Measurements from ENCODE around the gene FAM156B.
"Not testable (repeated sequence)": the region's sequence is repeated elsewhere in the genome, so short reads cannot be mapped to it uniquely, and the experiment has no call there.

The FAM156B gene

DNA sequence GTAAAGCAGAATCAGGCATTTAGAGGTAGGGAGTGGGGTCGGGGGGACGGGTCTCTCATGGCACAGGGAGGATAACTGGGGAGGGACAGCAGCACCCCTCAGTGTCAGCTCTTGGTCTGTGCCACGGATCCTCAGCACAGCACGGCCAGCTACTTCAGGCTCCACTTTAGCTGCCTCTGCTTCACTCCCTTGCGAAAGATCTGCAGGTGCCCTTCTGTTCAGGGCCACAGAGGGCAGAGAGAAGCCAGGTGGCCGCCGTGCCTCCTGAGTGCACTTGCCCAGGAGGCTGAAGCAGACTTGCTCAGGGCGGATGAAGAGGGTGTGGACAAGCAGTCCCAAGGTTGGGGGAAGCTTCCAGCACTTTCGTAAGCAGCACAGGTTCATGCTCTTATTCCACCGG lies 9.7 kb upstream of the FAM156B start:
- H3K9me3 ChIP-seq (ENCODE audit: control insufficient read depth, insufficient read depth, low read length); H3K4me3 ChIP-seq (ENCODE audit: low read length); H3K27ac ChIP-seq (ENCODE audit: low read length); H3K36me3 ChIP-seq (ENCODE audit: control insufficient read depth, insufficient read depth, low read length); H3K27me3 ChIP-seq (ENCODE audit: control insufficient read depth, insufficient read depth, low read length); H3K4me1 ChIP-seq (ENCODE audit: control insufficient read depth, insufficient read depth, low read length); DNase-seq (ENCODE audit: low read depth, low spot score): not testable (repeated sequence)
- WGBS (ENCODE audit: insufficient coverage, insufficient read length), result no CpG with 5 or more reads among the region's 10 CpGs

DNA sequence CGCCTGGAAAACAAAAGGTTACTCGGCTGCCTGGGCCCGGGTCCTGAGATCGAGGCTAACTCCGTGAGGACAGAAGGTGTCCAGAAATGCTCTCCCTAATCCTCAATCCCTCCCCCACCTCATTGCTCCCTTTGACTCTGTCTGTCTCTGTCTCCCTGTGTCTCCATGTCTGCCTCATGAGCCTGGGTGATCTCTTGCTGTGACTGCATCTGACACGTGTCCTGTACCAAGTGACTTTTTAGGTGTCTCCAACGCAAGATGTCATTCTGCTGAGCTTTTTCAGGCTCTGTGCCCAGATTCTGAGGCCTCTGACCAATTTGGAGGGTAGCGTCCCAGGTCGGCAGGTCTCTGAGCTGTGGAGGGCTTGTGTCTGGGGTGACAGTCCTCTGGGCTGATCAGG lies 9.0 kb upstream of the FAM156B start:
- H3K4me3 ChIP-seq (ENCODE audit: low read length); H3K9me3 ChIP-seq (ENCODE audit: control insufficient read depth, insufficient read depth, low read length); H3K36me3 ChIP-seq (ENCODE audit: control insufficient read depth, insufficient read depth, low read length); H3K4me1 ChIP-seq (ENCODE audit: control insufficient read depth, insufficient read depth, low read length); DNase-seq (ENCODE audit: low read depth, low spot score); H3K27me3 ChIP-seq (ENCODE audit: control insufficient read depth, insufficient read depth, low read length); H3K27ac ChIP-seq (ENCODE audit: low read length): not testable (repeated sequence)
- no CpG with 5 or more reads among the region's 9 CpGs for WGBS (ENCODE audit: insufficient coverage, insufficient read length)

DNA sequence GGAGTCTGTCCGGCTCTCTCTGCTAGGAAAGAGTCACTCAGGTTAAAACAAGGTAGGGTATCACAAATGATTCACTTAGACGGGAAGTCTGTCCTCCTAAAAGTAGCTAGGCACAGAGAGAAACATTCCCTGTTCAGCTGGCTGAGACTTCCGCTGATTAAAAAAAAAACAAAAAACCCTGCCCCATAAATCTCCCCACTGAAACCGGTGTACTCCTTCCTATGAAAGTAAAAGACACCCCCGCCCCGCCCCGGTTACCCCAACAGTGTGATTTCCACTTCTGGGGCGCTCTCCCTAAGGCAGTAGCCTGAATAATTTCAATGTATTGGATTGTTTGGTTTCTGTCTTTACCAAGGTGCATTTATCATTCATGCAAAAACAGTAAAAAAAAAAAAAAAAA lies 692 bp upstream of the FAM156B start:
- not testable (repeated sequence) for H3K4me3 ChIP-seq (ENCODE audit: low read length); H3K27me3 ChIP-seq (ENCODE audit: control insufficient read depth, insufficient read depth, low read length); H3K4me1 ChIP-seq (ENCODE audit: control insufficient read depth, insufficient read depth, low read length); DNase-seq (ENCODE audit: low read depth, low spot score); H3K36me3 ChIP-seq (ENCODE audit: control insufficient read depth, insufficient read depth, low read length); H3K27ac ChIP-seq (ENCODE audit: low read length); H3K9me3 ChIP-seq (ENCODE audit: control insufficient read depth, insufficient read depth, low read length)
- WGBS (ENCODE audit: insufficient coverage, insufficient read length), result no CpG with 5 or more reads among the region's 8 CpGs

DNA sequence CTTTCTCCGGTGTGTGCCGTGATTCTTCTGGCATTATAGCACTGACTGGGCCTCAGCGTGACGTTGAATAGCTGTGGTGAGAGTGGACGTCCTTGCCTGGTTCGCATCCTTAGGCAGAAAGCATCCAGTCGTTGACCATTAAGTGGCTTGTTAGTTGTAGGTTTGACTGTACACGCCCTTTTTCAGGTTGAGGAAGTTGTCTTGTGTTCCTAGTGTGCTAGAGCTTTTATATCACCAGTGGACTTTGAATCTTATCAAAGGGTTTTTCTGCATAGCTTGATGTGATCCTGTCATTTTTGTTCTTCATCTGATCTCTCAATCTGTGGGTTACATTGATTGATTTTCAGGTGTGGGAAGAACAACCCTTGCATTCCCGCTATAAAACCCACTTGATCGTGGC lies 8.4 kb downstream of the FAM156B start:
- WGBS (ENCODE audit: insufficient coverage, insufficient read length), result no CpG with 5 or more reads among the region's 10 CpGs

DNA sequence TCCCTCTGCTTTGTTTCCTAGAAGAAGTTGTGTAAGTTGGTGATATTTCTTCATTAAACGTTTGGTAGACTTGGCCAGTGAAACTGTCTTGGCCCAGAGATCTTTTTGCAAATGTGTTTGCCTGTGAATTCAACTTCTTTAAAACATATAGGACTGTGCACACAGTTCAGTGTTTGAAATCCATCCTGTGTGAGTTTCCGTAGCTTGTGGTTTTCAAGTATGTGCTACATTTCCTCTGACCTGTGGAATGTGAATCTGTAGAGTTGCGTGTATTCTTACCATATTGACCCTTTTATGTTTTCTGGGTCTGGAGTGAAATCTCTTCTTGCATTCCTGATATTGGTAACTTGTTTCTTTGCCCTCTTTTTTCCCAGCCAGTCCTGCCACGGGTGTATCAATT lies 8.9 kb downstream of the FAM156B start:
- WGBS (ENCODE audit: insufficient coverage, insufficient read length), result no CpG with 5 or more reads among the region's 4 CpGs
- not testable (repeated sequence) for DNase-seq (ENCODE audit: low read depth, low spot score); H3K27ac ChIP-seq (ENCODE audit: low read length); H3K36me3 ChIP-seq (ENCODE audit: control insufficient read depth, insufficient read depth, low read length); H3K27me3 ChIP-seq (ENCODE audit: control insufficient read depth, insufficient read depth, low read length); H3K4me1 ChIP-seq (ENCODE audit: control insufficient read depth, insufficient read depth, low read length); H3K4me3 ChIP-seq (ENCODE audit: low read length); H3K9me3 ChIP-seq (ENCODE audit: control insufficient read depth, insufficient read depth, low read length)

More for the DNA sequence above, 8.4 kb downstream of the FAM156B start:
- not testable (repeated sequence) for H3K27ac ChIP-seq (ENCODE audit: low read length); H3K27me3 ChIP-seq (ENCODE audit: control insufficient read depth, insufficient read depth, low read length); H3K4me3 ChIP-seq (ENCODE audit: low read length); H3K4me1 ChIP-seq (ENCODE audit: control insufficient read depth, insufficient read depth, low read length); H3K9me3 ChIP-seq (ENCODE audit: control insufficient read depth, insufficient read depth, low read length); DNase-seq (ENCODE audit: low read depth, low spot score); H3K36me3 ChIP-seq (ENCODE audit: control insufficient read depth, insufficient read depth, low read length)

DNA sequence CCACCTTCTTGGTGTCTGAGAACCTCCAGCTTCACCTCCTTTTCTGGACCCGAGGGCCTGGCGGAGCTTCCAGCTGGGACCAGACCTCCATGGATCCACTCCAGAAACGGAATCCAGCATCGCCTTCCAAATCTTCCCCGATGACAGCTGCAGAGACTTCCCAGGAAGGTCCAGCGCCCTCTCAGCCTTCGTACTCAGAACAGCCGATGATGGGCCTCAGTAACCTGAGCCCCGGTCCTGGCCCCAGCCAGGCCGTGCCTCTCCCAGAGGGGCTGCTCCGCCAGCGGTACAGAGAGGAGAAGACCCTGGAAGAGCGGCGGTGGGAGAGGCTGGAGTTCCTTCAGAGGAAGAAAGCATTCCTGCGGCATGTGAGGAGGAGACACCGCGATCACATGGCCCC lies 10.0 kb downstream of the FAM156B start:
- no CpG with 5 or more reads among the region's 17 CpGs for WGBS (ENCODE audit: insufficient coverage, insufficient read length)
- not testable (repeated sequence) for DNase-seq (ENCODE audit: low read depth, low spot score); H3K4me3 ChIP-seq (ENCODE audit: low read length)

DNA sequence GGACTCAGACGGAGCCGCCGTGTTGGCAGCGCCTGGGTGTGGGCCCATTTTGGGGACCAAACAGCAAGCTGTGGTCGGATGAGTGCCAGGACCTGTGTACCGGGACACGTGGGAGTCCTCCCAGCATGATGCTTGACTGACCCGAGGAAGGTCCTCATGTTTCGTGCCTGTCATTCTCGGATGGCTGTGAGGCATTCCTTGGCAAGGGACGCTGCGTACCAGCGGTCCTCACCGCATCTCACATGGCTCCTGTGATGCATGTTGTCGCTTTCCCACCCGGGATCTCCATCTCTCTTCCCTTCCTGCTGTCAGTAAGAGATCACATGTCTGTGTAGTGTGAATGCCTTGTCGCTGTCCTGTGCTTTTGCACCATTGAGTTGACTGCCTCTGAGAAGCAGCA lies 10.8 kb downstream of the FAM156B start:
- not testable (repeated sequence) for H3K4me3 ChIP-seq (ENCODE audit: low read length); H3K27me3 ChIP-seq (ENCODE audit: control insufficient read depth, insufficient read depth, low read length); H3K27ac ChIP-seq (ENCODE audit: low read length); H3K9me3 ChIP-seq (ENCODE audit: control insufficient read depth, insufficient read depth, low read length); DNase-seq (ENCODE audit: low read depth, low spot score); H3K36me3 ChIP-seq (ENCODE audit: control insufficient read depth, insufficient read depth, low read length); H3K4me1 ChIP-seq (ENCODE audit: control insufficient read depth, insufficient read depth, low read length)
- no CpG with 5 or more reads among the region's 17 CpGs for WGBS (ENCODE audit: insufficient coverage, insufficient read length)

More for the DNA sequence above, 10.0 kb downstream of the FAM156B start:
- H3K27ac ChIP-seq (ENCODE audit: low read length); H3K27me3 ChIP-seq (ENCODE audit: control insufficient read depth, insufficient read depth, low read length); H3K9me3 ChIP-seq (ENCODE audit: control insufficient read depth, insufficient read depth, low read length); H3K36me3 ChIP-seq (ENCODE audit: control insufficient read depth, insufficient read depth, low read length); H3K4me1 ChIP-seq (ENCODE audit: control insufficient read depth, insufficient read depth, low read length): not testable (repeated sequence)

DNA sequence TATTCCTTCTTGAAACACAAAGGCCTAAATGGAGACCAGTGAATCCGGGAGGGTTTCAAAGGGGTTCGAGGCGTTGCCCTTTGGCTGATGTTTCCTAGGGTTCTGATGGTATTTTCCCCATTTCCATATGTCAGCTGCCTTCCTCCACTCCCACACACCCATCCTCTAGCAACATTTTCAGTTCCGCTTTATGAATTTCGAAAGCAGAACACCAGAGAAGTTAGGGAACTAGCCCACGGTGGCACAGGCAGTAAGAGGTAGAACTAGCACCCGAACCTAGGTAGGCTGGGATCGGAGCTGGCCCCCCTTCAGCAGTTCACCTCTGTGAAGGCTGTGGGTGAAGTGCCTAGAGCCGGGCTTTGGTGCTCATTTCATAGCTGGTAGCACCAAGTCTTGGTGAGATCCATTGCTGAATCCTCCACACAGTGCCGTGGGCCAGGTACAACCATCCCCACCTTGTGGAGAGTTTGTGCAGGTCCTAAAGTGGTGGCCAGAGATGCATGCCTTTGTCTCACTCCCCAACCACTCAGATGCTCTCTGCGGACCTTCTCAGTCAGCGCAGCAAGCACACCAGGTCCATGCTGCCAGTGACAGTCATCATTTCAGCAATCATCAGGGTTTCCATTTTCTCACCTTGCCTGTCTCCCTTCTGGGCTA lies 12.3 kb downstream of the FAM156B start:
- not testable (repeated sequence) for H3K27ac ChIP-seq (ENCODE audit: low read length); H3K4me1 ChIP-seq (ENCODE audit: control insufficient read depth, insufficient read depth, low read length); H3K27me3 ChIP-seq (ENCODE audit: control insufficient read depth, insufficient read depth, low read length); H3K9me3 ChIP-seq (ENCODE audit: control insufficient read depth, insufficient read depth, low read length); H3K4me3 ChIP-seq (ENCODE audit: low read length); DNase-seq (ENCODE audit: low read depth, low spot score); H3K36me3 ChIP-seq (ENCODE audit: control insufficient read depth, insufficient read depth, low read length)
- WGBS (ENCODE audit: insufficient coverage, insufficient read length), result no CpG with 5 or more reads among the region's 12 CpGs

DNA sequence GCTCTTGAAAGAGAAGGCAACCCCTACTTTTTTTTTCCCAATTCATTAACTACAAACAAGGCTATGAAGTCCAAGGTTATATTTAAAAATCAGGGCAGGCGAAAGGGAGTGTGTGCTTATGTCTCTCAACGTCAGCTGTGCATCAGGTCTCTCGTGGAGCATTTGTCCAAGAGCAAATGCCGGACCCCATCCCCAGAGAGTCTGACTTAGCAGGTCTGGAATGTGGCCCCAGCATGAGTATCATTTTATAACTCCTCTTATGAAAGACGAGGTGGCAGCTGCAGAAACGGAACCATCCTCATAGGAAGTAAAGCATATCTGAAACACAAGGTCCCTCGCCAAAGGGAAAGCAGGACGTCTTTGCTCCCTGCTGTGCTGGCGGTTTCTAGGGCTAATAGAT lies 16.6 kb downstream of the FAM156B start:
- not testable (repeated sequence) for H3K9me3 ChIP-seq (ENCODE audit: control insufficient read depth, insufficient read depth, low read length); H3K27me3 ChIP-seq (ENCODE audit: control insufficient read depth, insufficient read depth, low read length); H3K27ac ChIP-seq (ENCODE audit: low read length); H3K4me1 ChIP-seq (ENCODE audit: control insufficient read depth, insufficient read depth, low read length); H3K4me3 ChIP-seq (ENCODE audit: low read length); DNase-seq (ENCODE audit: low read depth, low spot score); H3K36me3 ChIP-seq (ENCODE audit: control insufficient read depth, insufficient read depth, low read length)
- WGBS (ENCODE audit: insufficient coverage, insufficient read length), result no CpG with 5 or more reads among the region's 9 CpGs

DNA sequence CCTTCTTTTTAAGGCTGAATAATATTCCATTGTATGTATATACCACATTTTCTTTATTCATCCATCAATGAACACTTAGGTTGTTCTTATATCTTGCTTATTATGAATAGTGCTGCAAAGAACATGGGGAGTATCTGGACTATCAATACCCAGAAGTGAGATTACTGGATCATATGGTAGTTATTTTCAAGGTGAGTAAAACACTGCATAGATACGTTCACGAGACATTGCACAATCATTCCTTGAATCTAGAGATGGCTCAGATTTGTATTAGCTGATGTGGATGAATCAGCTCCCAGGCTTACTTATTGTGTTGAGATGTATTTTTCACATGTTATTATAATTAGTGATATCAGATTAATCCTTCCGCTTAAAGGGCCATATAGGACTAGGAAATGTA lies 17.6 kb downstream of the FAM156B start:
- H3K4me3 ChIP-seq (ENCODE audit: low read length); H3K27me3 ChIP-seq (ENCODE audit: control insufficient read depth, insufficient read depth, low read length); H3K27ac ChIP-seq (ENCODE audit: low read length); H3K4me1 ChIP-seq (ENCODE audit: control insufficient read depth, insufficient read depth, low read length); DNase-seq (ENCODE audit: low read depth, low spot score); H3K36me3 ChIP-seq (ENCODE audit: control insufficient read depth, insufficient read depth, low read length); H3K9me3 ChIP-seq (ENCODE audit: control insufficient read depth, insufficient read depth, low read length): not testable (repeated sequence)
- no CpG with 5 or more reads among the region's 3 CpGs for WGBS (ENCODE audit: insufficient coverage, insufficient read length)

DNA sequence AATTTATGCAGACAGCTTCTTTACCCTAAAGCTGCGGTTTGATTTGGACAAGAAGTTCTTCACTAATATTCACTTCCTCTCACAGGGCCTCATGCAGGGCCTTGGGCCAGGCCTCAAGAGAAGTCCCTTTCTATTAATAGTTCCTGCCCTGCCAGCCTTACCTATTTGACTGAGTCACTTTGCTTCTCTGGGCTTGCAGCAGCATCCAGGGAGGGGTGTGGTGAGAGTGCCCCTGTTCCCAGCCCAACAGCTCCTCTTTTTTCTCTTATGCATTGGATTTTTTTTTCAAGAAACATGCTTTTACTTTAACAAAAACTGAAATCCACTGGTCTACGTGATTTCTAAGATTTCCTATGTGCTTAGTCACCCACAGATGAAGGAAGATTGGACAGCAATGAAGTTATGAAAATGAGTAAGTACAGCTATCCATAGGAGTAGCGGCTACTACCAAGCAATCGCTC lies 26.7 kb downstream of the FAM156B start:
- no peak for DNase-seq (ENCODE audit: low read depth, low spot score)

More for the DNA sequence above, 26.7 kb downstream of the FAM156B start:
- H3K4me3 ChIP-seq (ENCODE audit: low read length), result no peak overlapping the region
- no CpG with 5 or more reads among the region's 4 CpGs for WGBS (ENCODE audit: insufficient coverage, insufficient read length)
- no peak overlapping the region for H3K27ac ChIP-seq (ENCODE audit: low read length)
- H3K9me3 ChIP-seq (ENCODE audit: control insufficient read depth, insufficient read depth, low read length), result no peaks in the 10 kb centered on the region
- H3K27me3 ChIP-seq (ENCODE audit: control insufficient read depth, insufficient read depth, low read length), result no peaks in the 10 kb centered on the region
- no peaks in the 10 kb centered on the region for H3K36me3 ChIP-seq (ENCODE audit: control insufficient read depth, insufficient read depth, low read length)
- no peaks in the 10 kb centered on the region; the same call in 1 of the 2 replicates for H3K4me1 ChIP-seq (ENCODE audit: control insufficient read depth, insufficient read depth, low read length)
